HG03097 (cell line): Measurements from ENCODE around the gene TLL1.

ENCODE experiments used
- ATAC-seq: cut with Tn5 transposase; IDR thresholded peaks from one replicate; pipeline ENCODE4 v1.9.1; 2021; ENCODE audit not compliant: unreplicated experiment, low FRiP score

The TLL1 gene

GRCh38 chr4:165970703-165971420, 97.8 kb downstream of the TLL1 start:
- ATAC-seq, result no peak

DNA sequence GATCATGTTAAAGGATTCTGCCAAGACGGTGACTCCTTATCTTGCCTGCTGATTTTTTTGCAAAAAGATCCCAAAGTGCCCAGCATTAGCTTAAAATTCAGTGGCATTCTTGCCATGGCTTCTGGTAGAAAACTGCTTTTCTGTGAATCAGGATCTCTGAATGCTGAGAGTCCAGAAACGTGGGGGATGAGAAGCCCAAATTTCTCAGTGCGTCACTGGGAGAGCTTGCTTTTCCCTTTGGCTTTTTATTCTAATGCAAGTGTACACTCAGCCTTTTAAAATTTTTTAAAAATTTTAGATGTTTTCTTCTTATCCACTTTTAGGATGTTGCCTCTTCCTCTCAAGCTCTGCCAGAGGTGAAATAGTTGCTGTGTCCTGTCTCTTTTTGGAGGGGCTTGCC, 98.4 kb downstream of the TLL1 start:
- ATAC-seq, result no peak

- ATAC-seq, result no peak
These were observed 98.9 kb downstream of the TLL1 start for GRCh38 chr4:165971933-165972332.

- ATAC-seq, result no peak
These were observed 99.7 kb downstream of the TLL1 start for GRCh38 chr4:165972747-165973146.

- no peak for ATAC-seq
These were observed 109.9 kb downstream of the TLL1 start for GRCh38 chr4:165982934-165983333.

GRCh38 chr4:165986956-165987698, 114.1 kb downstream of the TLL1 start:
- ATAC-seq, result no peak

- no peak for ATAC-seq
These were observed 118.5 kb downstream of the TLL1 start for GRCh38 chr4:165991325-165992180.

DNA sequence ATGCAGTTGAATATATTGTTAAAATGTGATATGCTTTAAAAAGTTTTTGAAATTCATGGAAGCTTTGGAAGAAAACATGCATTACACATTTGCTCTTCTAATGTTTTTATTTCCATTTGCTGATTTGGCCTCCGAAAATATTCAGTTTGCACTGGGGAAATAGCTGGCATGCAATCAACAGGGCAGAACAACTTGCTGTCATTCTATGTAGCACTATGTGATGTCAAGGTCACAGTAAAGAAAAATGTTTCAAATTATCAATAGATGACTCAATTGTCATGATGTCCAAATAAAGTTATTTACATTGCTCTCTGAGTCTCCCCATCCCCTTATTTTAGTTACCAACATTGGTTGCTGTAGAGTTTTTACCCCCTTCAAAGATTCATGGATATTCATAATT, 119.2 kb downstream of the TLL1 start:
- ATAC-seq, result no peak

DNA sequence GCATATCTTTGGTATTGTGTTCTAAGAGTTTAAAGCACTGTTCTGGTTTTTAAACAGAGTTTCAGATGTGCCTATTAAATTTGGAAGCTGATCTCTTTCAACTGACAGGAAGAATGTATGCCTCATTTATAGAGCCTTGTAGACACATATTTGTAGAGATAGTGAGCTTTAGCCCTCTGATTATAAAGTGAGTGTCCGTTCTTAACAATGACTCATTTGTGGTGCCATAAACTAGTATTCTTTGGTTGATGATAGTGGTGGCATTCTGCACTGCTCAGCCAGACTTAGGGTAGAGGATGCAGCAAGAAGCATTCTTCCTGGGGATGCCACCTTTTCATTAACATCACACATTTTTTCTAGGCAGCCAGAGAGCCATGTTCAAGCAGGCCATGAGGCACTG, 121.7 kb downstream of the TLL1 start:
- ATAC-seq, result no peak

DNA sequence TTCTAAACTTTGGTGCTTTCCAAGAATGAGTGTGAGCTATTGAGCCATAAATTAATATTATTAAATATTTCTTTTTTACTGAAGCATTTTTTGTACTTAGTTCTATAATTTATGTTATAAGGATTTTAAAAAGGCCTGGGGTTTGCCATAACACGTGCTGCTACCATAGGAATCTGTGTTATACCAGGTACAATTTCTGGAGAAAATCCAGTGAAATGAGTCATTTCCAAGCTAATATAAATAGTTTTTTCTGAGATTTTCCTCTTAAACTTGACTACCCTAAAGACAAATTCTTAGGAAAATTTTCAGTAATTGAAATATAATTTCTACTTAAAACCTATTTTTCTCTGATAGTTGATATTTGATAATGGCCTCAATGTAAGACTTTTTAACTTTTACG, 130.8 kb downstream of the TLL1 start:
- ATAC-seq, result no peak

DNA sequence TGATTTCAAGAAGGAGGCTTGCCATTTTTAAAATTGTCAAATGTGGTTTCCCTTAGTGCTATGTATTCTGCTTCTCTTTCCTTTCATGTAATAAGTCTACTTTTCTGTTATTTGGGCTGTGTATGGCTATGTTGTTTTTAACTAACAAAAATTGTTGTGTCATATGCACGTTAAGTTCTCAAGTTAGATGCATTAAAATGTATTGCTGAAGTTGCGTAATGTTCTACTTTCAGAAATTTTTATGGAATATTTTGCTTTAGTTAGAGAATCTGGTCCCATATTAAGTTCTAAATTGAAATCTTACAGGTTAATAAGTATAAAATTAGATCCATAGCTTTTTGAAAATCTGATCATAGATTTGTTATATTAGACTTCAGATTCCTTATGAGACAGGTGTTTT, 133.2 kb downstream of the TLL1 start:
- no peak for ATAC-seq

- no peak for ATAC-seq
These were observed 135.5 kb downstream of the TLL1 start for GRCh38 chr4:166008510-166008909.

DNA sequence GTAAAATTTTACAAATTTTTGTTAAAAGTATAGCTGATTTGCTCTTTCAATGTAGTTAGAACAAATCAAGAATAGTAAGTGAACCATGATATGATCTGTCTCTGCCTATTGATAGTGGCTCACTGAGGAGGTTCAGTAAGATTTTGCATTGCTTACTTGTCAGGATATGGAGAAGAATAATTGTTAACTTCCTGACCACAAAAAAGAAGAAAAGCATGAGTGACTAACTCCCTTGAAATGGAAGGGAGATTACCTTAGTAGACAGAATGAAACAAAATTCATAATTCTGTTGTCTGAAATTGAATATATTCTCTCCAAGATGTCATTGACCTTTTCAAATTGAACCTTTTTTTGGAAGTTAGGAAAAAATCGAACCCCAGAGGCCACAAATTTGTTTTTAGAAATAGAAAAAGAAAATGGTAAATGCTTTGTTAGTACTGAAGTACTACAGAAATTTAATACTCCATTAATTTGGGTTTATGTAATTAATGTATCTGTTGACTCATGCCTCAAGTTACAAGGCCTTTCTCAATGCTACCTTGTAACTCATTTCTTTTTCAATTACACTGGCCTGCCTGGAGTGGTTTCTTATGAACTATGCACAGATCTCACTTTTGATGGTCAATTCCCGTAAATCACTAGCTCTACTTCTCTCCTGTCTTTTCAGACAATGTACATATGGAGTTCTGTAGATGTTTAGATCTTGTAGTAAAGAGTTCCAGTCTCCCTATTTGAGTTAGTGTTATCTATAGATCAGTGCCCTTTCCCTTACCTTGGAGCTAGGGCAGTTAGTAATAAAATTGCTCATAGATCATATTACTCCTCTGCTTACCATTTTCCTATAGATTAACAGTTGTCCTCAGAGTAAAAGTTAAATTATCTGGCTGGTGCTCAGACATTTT, 139.3 kb downstream of the TLL1 start:
- no peak for ATAC-seq

- ATAC-seq, result no peak
These were observed 141.4 kb downstream of the TLL1 start for GRCh38 chr4:166014411-166014810.

DNA sequence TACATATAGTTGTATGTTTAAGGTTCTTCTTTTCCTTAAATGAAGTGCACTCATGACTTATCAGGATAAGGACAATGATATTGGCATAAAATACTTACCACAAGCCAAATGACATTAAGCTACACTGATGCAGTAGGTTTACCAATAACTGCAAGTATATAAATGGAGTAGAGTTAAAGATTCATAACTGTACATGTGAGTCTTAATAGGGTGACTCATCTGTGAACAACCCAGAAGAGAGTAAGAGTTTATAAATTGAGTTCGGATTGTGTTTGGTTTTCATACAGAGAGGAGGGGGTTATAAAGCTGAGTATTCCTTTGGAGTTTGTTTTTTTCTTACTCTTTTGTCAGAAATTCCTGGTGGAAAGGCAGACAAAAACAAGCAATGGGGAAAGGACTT, 144.8 kb downstream of the TLL1 start:
- ATAC-seq, result no peak

DNA sequence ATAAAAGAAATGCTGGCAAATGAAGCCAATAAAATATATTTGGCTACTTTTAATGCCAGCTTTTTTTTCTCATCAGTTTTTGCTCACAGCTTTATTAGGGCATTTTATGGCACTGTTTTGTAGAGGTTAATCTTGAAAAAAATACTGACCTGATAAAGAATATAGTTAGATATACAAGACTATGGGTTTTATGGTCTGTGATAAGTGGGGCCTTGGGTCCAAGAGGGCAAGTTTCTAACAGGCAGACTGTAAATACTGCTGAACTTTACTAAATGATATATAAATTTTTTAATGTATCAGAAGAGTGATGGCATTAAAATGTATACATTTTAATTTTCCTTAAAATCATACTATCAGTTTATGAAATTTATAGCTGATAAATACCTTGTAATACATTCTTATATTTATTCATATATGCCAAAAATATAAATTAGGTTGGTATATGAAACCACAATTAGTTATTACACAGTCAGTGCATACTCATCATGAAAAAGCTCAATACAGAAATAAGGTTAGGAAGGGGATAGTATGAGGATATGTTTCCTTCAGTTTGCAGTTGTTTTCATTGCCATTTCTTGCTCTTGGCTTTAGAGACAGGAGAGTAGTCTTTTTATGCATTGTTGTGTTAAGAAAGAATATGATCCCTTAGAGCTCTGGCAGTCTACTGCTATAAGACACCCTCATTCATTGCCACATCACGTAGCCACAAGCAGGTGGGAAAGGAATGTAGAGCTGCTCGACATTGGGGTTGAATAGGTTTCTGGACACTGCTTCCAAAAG, 146.6 kb downstream of the TLL1 start:
- ATAC-seq, result no peak

DNA sequence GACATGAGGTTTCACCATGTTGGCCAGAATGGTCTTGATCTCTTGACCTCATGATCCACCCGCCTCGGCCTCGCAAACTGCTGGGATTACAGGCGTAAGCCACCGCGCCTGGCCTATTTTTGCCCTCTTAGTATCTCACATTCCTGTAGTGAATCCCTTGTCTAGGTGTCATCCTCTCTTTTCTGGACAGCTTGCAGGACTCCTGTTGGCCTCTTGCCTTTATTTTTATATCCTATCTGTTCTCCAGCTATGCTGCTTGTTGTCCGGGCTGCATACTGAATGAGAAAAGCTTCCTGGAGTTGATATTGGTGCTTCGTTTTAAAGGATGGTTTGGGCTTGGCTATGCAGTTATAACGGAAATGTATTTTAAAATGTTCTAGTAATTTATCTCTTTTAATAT, 148.6 kb downstream of the TLL1 start:
- ATAC-seq, result no peak

GRCh38 chr4:166034965-166035364, 161.9 kb downstream of the TLL1 start:
- ATAC-seq, result no peak

DNA sequence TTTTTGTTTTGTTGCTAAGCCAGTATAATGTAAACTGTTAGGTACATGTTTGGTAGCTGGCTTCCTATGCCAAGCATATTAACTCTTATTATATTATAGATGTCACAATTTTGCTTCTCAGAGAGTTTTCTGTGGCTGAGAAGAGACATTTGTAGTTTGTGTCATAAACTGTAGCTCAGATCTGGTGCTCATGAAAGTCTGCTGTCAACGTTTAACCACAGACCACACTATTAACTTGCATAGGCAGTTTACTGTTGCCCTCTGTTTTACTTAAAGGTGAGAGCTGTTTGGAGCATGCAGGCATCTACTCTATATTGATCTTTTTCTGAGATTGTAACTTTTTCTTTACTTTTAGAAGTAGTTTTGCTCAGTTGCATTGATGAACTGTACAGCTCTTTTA, 166.8 kb downstream of the TLL1 start:
- ATAC-seq, result no peak
